Measurements from ENCODE around the gene APBA2. TPM values are rescaled to one million over a fixed set of nuclear protein-coding genes. Genes with fewer than 3 reads are reported as not detected.
A peak's percentile ranks its signal among the peaks of the same experiment; 100 is the strongest.
"Not testable (repeated sequence)": the region's sequence is repeated elsewhere in the genome, so short reads cannot be mapped to it uniquely, and the experiment has no call there.

APBA2 gene
- total RNA-seq, 2 donors from 2014 or later: 2.7 to 4.0 TPM

GRCh38 chr15:28875461-28876000, 10.2 kb upstream of the APBA2 start:
- intact Hi-C loops (cut with DNase I): no loop called here
- peak; percentile 68 for DNase-seq (ENCODE audit: low spot score)

GRCh38 chr15:28876131-28876844, 9.5 kb upstream of the APBA2 start:
- peak; percentile 76 for DNase-seq (ENCODE audit: low spot score)
- intact Hi-C loops (cut with DNase I): no loop called here

GRCh38 chr15:28876845-28877185, 9.0 kb upstream of the APBA2 start:
- intact Hi-C loops (cut with DNase I): no loop called here
- DNase-seq (ENCODE audit: low spot score): peak; percentile 72

DNA sequence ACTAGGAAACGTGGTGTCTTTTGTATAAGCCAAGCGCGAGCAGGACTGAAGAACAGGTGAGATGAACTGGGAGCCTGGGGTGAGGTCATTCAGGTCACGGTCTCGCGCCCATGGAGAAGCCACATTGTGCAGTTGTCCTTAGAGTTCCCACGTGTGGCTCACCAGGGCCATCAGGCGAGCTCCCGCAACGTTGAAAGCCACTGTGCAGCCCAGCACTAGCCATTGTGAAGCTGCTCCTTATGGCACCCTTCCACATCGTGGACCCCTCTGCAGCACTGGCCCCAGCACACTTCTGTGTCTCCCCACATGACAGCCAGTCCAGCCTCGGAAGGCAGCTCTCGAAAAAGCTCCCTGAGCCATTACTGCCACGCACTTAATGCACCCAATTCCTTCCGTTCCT, 7.6 kb upstream of the APBA2 start:
- DNase-seq (ENCODE audit: low spot score): no peak
- intact Hi-C loops (cut with DNase I): no loop called here

GRCh38 chr15:28879551-28879950, 6.2 kb upstream of the APBA2 start:
- no peak for DNase-seq (ENCODE audit: low spot score)
- intact Hi-C loops (cut with DNase I): no loop called here

DNA sequence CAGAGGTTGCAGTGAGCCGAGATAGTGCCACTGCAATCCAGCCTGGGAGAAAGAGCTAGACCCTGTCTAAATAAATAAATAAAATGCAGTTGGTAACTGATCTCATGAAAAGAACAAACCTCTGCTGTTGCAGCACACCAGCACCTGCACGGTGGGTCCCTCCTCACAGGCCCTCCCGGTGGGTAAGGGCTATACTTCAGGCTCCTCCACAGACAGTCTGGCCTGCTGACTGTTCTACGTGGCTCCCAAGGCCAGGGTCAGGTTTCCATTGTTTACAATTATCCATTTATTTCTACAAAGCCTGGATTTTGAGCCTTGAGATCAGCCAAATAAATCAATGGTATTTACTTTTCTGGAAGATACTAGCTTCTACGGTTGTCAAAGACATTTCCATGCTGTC, 5.1 kb upstream of the APBA2 start:
- no peak for DNase-seq (ENCODE audit: low spot score)
- intact Hi-C loops (cut with DNase I): no loop called here

- intact Hi-C loops (cut with DNase I): no loop called here
- DNase-seq (ENCODE audit: low spot score): no peak
Observed at GRCh38 chr15:28881170-28881569, 4.6 kb upstream of the APBA2 start.

GRCh38 chr15:28881600-28881999, 4.2 kb upstream of the APBA2 start:
- intact Hi-C loops (cut with DNase I): no loop called here
- DNase-seq (ENCODE audit: low spot score): no peak

DNA sequence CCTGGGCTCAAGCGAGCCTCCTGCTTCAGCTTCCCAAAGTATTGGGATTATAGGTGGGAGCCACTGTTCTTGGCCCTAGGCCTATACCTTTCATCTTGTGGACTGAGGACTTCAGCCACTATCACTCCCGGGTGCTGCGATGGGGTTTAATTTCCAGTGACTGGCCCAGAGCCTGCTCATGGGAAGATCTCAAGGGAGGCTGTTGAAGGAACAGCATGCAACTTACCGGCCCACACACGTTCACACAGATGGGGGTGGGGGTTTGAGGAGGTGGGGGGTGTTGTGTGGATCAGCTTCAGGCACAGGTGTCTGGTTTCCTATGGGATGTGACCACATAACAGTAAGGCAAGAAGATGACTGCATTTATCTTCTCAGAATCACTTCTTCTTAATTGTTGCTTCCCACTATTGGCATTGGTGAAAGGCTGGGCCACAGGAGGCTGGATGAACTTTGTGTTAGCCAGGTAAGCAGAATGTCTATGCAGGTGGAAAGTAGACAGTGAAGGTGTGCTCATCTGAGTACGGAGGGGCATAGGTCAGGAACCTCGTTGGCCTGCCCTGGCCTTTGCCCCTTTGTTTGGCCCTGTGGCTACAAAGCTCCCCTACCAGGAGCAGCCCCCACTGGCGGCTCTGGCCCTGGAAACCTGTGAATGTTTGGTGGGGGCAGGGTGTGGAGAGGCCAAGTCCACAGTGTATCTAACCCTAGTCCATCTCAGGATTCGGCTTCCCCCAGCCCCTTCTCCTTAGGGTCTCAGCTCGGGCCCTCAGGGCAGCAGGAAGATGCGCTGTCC, 1.4 kb upstream of the APBA2 start:
- intact Hi-C loops (cut with DNase I): no loop called here
- no peak for DNase-seq (ENCODE audit: low spot score)

GRCh38 chr15:28885128-28885629, 595 bp upstream of the APBA2 start:
- intact Hi-C loops (cut with DNase I): no loop called here
- no peak for DNase-seq (ENCODE audit: low spot score)

- intact Hi-C loops (cut with DNase I): no loop called here
- no peak for DNase-seq (ENCODE audit: low spot score)
Observed at GRCh38 chr15:28886431-28887338, 911 bp downstream of the APBA2 start.

GRCh38 chr15:28887339-28888174, 1.8 kb downstream of the APBA2 start:
- intact Hi-C loops (cut with DNase I): no loop called here
- DNase-seq (ENCODE audit: low spot score): no peak

DNA sequence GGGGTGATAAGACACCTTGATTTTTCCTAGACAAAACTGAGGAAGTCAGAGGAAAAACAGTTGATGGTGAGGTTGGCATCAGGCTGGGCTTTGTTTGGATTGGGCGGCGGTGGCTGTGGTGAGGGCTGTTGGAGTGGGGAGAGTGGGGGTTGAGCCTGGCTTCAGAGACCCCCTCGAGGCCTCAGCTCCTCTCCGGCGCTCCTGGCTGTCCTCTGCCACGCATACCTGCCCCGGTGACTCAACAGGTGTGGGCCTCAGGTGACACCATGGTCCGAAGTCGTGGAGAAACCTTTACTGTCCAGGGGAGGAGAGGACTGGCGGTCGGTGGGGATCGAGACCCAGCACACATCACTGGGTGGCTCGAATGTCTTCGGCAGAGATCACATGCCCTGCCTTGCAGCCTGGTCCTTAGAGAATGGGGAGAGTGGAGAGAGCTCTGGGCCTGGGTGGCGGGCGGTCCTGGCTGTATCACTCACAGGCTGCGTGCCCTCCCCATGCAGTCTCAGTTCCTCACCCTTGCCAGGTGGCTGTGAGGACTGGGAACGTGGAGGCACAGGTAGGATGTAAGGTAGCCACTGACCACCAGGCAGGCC, 2.6 kb downstream of the APBA2 start:
- DNase-seq (ENCODE audit: low spot score): no peak
- intact Hi-C loops (cut with DNase I): no loop called here

DNA sequence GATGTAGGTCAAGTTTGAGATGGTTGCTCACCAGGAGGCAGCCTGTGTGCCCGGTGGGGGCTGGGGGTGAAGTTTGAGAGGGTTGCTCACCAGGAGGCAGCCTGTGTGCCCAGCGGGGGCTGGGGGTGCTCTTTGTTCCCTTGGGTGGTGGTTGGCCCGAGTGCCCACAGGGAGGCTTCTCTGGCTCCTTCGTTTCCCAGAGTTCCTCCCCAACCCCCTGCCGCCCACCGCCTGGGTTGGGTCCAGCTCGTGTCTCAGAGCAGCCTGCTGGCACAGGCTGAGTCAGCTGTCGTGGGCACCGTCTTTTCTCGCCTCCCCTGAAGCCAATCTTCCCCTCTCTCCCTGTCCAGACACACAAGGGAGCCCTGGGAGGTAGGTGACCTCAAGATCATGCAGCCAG, 3.1 kb downstream of the APBA2 start:
- no peak for DNase-seq (ENCODE audit: low spot score)
- intact Hi-C loops (cut with DNase I): no loop called here

GRCh38 chr15:28889346-28889745, 3.6 kb downstream of the APBA2 start:
- DNase-seq (ENCODE audit: low spot score): no peak
- intact Hi-C loops (cut with DNase I): no loop called here

GRCh38 chr15:28889871-28890270, 4.1 kb downstream of the APBA2 start:
- intact Hi-C loops (cut with DNase I); DNase-seq (ENCODE audit: low spot score): not testable (repeated sequence)

- DNase-seq (ENCODE audit: low spot score); intact Hi-C loops (cut with DNase I): not testable (repeated sequence)
Observed at GRCh38 chr15:28890291-28890690, 4.5 kb downstream of the APBA2 start.

Data from posterior vena cava (tissue), 2 donors.